OCI-M1 (cell line): ENCODE measurements around the gene CROCC2.

Source experiments
- DNase-seq: peaks from one replicate; lab custom pipeline; 2025; lab: John Stamatoyannopoulos, UW

The CROCC2 gene

DNA sequence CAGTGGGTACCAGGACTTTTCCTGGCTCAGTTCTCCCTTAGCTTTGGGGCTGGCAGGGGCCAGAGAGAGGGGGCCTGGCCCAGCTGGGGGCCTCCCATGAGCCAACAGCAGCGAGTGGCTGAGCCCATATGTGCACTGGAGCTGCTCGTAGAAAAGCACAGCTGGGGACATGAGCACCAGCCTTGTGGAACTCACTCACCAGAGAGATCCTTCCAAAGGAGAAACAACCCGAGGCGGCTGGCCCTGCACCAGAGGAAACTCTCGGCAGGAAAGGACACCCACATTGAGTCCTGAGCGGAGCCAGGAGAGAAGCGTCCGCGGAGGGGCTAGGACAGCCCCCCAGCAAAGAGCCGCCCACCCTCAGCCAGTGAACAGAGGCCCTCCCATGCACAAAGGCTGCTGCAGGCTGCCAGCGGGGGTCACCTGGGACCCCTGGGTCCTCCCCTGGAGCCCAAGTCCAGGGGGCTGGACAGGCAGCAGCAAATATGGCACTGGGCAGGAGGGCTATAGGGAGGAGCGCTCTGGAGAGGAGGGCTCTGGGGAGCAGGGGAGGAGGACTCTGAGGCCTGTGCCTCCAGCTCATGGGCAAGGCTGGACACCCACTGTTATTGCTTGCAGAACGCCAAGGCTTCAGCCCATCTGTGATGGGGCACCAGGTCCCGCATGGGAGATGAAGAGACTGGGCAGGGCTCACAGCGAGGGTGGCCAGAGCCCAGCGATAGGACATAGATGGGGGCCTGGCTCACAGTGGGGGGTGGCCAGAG, 50.2 kb downstream of the CROCC2 start:
- DNase-seq = no peak

DNA sequence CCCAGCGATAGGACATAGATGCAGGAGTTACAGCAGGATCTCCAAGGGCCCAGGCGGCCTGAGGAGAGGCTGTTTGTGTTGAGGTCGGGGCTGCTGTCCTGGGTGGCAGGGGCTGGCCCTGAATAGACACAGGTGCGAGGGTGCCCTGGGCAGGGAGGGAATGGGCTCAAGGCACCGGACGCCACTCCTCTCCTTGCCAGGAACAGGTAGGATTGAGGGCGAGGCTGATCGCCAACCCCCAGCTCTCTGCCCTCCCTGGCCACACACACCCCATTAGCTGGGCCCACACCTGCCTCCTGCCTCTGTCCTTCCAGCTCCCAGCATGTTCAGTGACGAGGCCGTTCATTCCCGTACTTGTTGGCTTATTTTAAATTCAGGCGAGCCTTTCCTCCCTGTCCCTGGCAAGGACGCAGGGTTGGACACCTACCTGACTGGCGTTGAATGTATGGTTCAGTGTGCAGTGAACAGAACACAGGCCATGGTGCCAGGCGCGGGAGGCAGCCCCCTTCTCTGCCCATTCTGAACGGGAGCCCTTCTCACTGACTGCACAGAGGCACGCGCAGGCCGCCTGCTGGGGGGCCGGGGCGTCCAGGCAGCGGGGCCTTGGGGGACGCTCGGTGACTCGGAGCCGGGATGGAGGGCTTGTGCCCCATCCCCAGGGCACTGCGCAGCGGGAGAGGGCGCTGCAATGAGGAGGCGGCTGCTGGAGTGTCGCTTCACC, 51.0 kb downstream of the CROCC2 start:
- no peak for DNase-seq

DNA sequence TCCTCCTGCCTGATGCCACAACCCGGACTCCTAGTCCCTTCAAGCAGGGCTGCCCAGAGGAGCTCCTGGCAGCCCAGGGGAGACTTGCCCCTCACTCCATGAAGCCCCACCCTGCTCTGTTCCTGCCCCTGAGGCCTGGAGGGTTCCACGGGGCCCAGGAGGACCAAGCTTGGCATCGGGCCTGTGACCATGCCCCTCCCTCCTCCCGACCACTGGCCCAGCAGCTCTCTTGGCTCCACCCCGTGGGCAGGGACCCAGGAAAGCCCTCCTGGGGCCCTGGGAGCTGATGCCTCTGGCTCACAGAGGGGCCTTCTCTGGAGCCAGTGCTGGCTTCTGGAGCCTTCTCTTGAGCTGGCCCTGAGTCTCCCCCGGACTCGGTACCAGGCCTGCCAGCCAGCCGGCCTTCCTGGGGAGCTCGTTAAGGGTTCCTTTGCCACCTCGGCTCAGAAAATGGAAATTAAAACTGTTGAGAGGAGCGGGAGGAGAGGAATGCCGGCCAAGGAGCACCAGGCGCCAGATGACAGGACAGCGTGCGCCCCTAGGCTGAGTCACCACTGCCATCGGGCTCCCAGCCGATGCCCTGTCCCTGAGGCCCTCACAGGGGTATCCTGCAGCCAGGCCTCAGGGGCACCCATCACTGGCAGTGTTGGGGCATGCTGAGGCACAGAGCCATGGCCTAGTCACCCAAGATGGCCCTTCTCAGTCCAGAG, 51.7 kb downstream of the CROCC2 start:
- no peak for DNase-seq

DNA sequence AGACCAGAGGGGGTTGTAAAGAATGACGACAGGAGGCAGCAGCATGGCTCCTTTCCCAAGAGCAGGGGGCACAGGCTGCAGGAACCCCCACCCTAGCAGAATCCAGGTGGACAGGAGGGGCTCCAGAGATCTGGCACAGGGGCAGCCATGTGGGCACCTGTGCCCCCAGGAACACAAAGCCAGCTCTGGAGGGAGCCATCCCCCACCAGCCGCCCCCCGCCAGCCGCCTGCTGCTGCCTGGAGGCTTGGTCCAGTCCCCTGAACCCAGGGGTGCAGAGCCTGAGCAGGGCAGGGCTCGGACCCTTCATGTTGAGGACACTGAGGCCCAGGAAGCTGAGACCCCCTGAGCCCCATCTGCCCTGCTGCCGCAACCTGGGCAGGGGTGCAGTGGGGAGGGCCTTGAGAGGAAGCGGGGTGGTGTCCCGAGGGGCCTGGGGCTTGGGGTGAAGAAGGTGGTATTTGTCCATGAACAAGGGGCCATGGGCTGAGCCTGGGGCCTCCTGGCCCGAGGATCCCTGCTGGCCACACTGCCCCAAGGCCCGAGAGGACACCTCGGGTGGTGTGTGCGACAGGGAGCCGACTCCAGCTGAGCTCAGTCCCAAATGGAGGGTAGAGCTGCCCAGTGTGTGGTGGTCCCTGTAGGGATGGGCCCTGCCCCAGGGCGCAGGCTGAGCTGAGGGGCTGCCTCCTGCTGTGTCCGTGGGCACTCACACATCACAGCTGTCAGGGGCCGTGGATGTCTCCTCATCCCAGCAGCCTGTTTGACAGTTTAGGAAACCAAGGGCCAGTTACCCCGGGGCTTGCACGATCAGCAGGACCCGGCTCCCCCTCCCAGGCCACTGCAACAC, 52.5 kb downstream of the CROCC2 start:
- DNase-seq = no peak

DNA sequence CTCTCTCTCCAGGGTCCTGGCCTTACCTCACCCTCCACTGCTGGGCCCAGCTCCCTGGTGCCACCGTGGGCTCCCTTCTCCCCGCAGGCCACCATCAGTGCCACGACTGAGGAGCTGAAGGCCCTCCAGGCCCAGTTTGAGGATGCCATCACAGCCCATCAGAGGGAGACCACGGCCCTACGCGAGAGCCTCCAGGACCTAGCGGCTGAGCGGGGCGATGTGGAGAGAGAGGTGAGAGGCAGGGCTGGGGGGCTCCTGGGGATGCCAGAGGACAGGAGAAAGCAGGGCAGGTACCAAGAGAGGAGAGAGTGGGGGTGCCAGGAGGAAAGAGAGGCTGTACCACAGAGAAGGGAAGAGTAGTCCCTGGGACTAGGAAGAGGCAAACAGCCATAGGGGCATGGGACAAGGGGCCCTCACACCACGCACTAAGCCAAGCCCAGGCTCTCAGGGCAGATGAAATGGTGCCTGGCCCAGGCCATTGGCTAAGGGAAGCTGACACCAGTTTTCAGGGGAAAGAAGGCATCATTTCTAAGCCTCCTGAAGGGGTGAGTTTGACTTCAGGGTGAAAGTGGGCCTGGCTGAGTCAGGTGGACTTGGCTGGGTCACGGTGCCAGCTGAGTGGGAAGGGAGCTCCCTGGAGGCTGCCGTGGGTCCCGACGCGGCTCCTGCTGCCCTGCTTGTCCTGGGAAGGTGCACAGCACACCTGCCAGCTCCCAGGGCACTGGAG, 53.2 kb downstream of the CROCC2 start:
- DNase-seq = no peak

DNA sequence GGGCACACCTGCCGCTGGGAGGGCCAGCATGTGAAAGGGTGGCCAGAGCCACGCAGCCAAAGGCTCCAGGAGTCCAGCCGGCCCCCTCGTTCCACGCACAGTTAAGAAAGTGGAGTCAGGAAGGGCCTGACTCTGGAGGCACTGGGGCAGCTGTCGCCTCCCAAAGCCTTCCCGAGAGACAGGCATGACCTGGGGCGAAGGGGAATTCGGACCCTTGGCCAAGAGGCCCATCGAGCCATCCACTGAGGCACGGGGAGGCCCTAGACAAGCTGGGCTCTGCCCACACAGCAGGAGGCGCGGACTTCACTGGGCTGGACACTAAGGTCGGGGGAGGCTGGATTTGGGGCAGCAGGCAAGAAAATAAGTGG, 53.8 kb downstream of the CROCC2 start:
- no peak for DNase-seq

DNA sequence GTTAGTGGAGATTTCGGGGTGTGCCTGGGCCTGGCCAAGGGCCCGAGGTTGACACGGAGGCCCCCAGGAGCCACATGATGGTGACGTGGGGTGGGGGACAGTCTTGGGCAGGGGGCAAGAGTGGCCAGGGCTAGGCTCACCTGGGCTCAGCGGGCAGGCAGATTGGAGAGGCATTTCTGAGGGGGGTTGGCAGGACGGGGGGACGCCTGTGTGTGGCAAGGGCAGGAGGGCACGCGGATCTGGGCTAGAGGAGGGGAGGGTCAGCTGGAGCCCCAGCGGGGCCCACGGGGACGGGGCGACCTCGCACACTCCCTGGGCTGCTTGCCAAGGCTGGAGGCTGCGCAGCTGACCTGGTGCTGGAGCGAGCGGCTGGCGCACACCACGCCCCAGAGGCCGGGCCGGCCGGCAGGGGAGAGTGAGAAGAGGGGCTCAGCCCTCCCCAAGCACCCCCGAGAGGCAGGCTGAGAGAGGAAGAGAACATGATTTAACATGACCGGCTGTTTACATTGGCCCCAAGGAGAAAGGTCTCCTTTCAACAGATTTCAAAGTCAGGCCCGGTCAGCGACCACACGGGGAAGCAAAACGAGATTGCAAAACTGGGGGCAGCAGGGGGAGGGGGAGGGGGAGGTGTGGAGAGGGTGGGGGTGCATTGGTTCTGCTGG, 54.3 kb downstream of the CROCC2 start:
- no peak for DNase-seq

DNA sequence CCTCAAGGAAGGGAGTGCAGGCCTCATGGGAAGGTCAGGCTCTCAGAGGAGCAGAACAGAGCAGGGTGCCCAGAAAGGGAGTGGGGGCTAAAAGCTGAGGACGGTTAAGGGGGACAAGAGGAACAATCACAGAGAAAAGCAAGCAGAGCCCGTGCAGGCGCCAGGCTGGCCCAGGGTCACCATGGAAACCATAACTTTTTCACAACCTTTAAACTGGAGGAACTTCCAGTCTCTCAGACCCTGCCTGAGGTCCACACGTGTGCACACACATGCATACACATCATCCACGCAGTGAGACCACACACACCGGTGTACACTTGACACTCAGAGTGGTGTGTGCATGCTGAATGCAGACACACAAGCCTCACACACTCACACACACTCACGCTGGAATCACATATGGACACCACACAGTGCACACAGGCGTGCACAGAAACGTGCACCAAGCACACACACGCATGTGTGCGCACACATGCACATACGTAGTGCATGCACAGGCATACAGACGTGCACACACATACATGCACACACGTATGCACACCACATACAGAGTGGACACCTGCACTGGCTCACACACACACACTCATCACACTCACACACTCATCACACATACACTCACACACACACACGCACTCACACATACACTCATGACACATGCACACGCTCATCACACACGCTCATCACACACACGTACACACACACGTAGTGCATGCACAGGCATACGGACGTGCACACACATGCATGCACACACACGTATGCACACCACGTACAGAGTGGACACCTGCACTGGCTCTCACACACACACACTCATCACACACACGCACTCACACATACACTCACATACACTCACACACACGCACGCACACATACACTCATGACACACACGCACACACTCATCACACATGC, 55.1 kb downstream of the CROCC2 start:
- DNase-seq = no peak

DNA sequence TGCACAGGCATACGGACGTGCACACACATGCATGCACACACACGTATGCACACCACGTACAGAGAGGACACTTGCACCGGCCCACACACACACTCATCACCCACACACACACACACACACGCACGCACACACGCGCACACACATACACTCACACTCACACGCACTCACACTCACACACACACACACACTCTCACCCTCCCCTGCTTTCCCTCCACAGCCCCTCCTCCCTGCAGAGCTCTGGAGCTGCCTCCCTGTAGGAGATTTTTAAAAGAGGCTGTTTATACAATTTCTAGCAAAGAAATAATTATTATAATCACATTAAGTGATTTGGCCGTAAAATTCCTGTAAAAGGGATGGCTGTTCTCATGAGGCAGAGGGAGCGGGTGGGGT, 55.8 kb downstream of the CROCC2 start:
- no peak for DNase-seq

GRCh38 chr2:240962300-240963064, 56.3 kb downstream of the CROCC2 start:
- DNase-seq = no peak

DNA sequence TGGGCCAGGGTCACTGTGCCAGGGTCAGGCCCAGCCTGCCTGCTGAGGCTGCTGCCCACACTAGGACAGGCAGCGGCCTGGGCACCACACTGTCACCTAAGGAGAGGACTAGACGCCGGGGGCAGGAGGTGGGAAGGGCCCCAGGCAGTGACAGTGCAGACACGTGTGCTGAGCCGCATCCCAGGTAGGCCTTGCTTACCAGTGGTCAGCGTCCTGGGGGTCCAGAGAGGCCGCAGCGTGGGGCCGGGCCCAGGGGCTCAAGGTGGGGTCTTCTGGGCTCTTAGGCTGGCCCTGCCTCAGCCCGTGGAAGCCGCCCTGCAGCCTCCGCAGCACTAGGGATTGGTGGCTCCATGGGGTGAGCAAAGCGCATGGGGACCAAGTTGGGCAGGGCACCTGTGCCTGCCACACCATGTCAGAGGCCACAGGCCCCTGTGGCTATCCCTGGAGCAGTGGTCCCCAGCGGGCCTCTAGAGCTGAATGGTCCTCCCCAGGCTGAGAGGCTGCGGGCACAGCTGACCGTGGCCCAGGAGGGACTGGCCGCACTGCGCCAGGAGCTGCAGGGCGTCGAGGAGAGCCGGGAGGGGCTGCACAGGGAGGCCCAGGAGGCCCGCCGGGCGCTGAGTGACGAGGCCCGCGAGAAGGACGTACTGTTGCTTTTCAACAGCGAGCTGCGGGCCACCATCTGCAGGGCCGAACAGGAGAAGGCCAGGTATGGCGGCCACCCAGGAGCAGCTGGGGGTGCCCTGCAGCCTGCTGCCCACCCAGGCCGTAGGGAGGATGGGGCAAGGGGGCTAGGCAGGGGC, 57.1 kb downstream of the CROCC2 start:
- no peak for DNase-seq

- DNase-seq = no peak
Observed at GRCh38 chr2:240963868-240964703, 58.0 kb downstream of the CROCC2 start.

GRCh38 chr2:240964704-240965295, 58.7 kb downstream of the CROCC2 start:
- no peak for DNase-seq

- DNase-seq = no peak
Observed at GRCh38 chr2:240965296-240965904, 59.3 kb downstream of the CROCC2 start.

DNA sequence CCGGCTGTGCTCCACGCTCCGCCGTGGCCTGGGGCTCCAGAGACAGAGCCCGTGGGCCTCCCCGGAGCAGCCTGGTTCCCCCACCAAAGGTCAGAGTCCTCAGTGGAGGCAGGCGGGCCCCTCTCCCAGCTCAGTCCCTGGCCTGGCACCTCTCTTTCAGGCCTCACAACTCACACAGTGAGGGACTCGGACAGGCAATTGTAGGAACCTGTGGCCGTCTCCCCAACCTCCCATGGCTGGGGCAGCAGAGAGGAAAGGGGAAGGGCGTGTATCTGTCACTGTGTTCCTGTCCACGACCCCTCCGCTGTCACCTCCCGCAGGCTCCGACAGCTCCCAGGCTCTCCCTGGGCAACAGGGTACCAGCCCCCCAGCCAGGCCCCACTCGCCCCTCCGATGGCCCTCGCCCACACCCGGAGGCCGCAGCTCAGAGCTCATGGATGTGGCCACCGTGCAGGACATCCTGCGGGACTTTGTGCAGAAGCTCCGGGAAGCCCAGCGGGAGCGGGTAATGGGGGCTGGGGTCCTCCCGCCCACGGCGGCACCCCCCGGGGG, 59.8 kb downstream of the CROCC2 start:
- no peak for DNase-seq

DNA sequence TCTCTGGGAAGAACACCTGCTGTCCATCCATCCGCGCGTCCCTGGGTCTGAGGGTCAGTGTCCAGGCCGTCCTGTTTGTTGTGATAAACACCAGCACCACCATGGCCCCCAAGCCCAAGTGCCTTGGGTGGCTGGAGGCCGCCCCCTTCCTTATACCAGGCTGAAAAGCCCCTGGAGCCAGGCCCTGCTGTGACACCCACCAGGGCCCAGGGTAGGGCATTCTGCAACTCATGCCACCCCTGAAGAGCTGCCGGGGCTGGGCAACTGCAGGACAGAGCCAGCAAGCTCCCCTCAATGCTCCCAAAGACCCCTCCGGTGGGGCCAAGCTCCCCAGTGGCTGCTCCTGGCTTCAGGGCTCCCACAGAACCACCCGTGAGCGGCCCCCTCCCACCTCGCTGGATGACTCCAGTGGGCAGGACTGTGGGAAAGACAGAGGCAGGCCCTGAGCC, 60.3 kb downstream of the CROCC2 start:
- DNase-seq = no peak
